Measurements from ENCODE around the gene CD164L2. TPM values are rescaled to one million over a fixed set of nuclear protein-coding genes. Genes with fewer than 3 reads are reported as not detected.

The CD164L2 gene
- polyA plus RNA-seq, 3 donors: not detected

- Histone ChIP-seq H3K36me3 (replicated peaks in 1 of 2; ENCODE audit: control insufficient read depth in 1 of 2, insufficient read depth in 2 of 2, low read length in 2 of 2) (peaks cover 0 to 8% of the 10 kb centered on the region in 2 donors), H4K20me1 (ENCODE audit: insufficient read depth, low read length) (peaks cover 30% of the 10 kb centered on the region), H3K4me3 (replicated peaks in 1 of 3; ENCODE audit: low read depth in 2 of 3, low read length in 3 of 3) (peak overlapping the region in 1 of 3 experiments; percentile 66), H3K79me2 (ENCODE audit: insufficient read depth, low read length) (peaks cover 92% of the 10 kb centered on the region), H3K27me3 (ENCODE audit: control insufficient read depth in 2 of 2, insufficient read depth in 2 of 2, low read length in 2 of 2) (no peaks in the 10 kb centered on the region), H3K27ac (ENCODE audit: low read depth in 1 of 2, low read length in 2 of 2) (peak overlapping the region; percentile 15 to 85), H3K9ac (ENCODE audit: insufficient read depth, low read length, poor library complexity, severe bottlenecking) (no peak overlapping the region), H3K4me2 (replicated peaks; ENCODE audit: extremely low read depth, low read length, poor library complexity, severe bottlenecking) (peak overlapping the region; percentile 84), H2AFZ (ENCODE audit: insufficient read depth, low read depth, low read length, poor library complexity, severe bottlenecking) (no peak overlapping the region), H3K9me3 (replicated peaks in 1 of 2; ENCODE audit: control insufficient read depth in 1 of 2, insufficient read depth in 1 of 2, low read length in 2 of 2) (no peaks in the 10 kb centered on the region), H3K4me1 (ENCODE audit: control insufficient read depth in 1 of 2, insufficient read depth in 2 of 2, low read length in 2 of 2) (peaks cover 99 to 100% of the 10 kb centered on the region in 2 donors)
- Mint-ChIP-seq H3K4me3 (no peak overlapping the region), H3K27ac (peak overlapping the region; percentile 69 to 96 (median 91)), H3K36me3 (peaks cover 18 to 20% of the 10 kb centered on the region in 2 donors), H3K27me3 (ENCODE audit: low read depth in 3 of 3) (peaks cover 0 to 1% (median 0%) of the 10 kb centered on the region in 3 donors), H3K4me1 (peaks cover 90% of the 10 kb centered on the region), H3K9me3 (no peaks in the 10 kb centered on the region)
- no peak for TF ChIP-seq CTCF (IDR thresholded peaks at IDR 0.05)
- intact Hi-C loops (cut with micrococcal nuclease): loop anchor here (5.0 to 10.0 kb wide), 2 partner anchors 61 to 63 kb away; partner anchors contain the start of gene WASF2 (in 2 of the 2)
- no peak for DNase-seq
- WGBS (ENCODE audit: insufficient coverage): no CpG with 5 or more reads among the region's 2 CpGs
These were observed 48.4 kb upstream of the CD164L2 start for GRCh38 chr1:27431601-27431940.

GRCh38 chr1:27430903-27431600, 47.9 kb upstream of the CD164L2 start:
- WGBS (ENCODE audit: insufficient coverage): no CpG with 5 or more reads among the region's 1 CpG
- TF ChIP-seq CTCF (IDR thresholded peaks at IDR 0.05): no peak
- Histone ChIP-seq H3K27me3 (ENCODE audit: control insufficient read depth in 2 of 2, insufficient read depth in 2 of 2, low read length in 2 of 2) (no peaks in the 10 kb centered on the region), H3K4me2 (replicated peaks; ENCODE audit: extremely low read depth, low read length, poor library complexity, severe bottlenecking) (peak overlapping the region; percentile 84), H3K79me2 (ENCODE audit: insufficient read depth, low read length) (peaks cover 93% of the 10 kb centered on the region), H3K4me1 (ENCODE audit: control insufficient read depth in 1 of 2, insufficient read depth in 2 of 2, low read length in 2 of 2) (peaks cover 99 to 100% of the 10 kb centered on the region in 2 donors), H3K4me3 (replicated peaks in 1 of 3; ENCODE audit: low read depth in 2 of 3, low read length in 3 of 3) (peak overlapping the region in 1 of 3 experiments; percentile 66), H3K36me3 (replicated peaks in 1 of 2; ENCODE audit: control insufficient read depth in 1 of 2, insufficient read depth in 2 of 2, low read length in 2 of 2) (peaks cover 3 to 13% of the 10 kb centered on the region in 2 donors), H3K9me3 (replicated peaks in 1 of 2; ENCODE audit: control insufficient read depth in 1 of 2, insufficient read depth in 1 of 2, low read length in 2 of 2) (no peaks in the 10 kb centered on the region), H4K20me1 (ENCODE audit: insufficient read depth, low read length) (peaks cover 27% of the 10 kb centered on the region), H3K9ac (ENCODE audit: insufficient read depth, low read length, poor library complexity, severe bottlenecking) (no peak overlapping the region), H3K27ac (ENCODE audit: low read depth in 1 of 2, low read length in 2 of 2) (peak overlapping the region; percentile 15 to 85), H2AFZ (ENCODE audit: insufficient read depth, low read depth, low read length, poor library complexity, severe bottlenecking) (no peak overlapping the region)
- Mint-ChIP-seq H3K36me3 (peaks cover 21 to 26% of the 10 kb centered on the region in 2 donors), H3K27ac (peak overlapping the region; percentile 90 to 96 (median 93)), H3K9me3 (no peaks in the 10 kb centered on the region), H3K4me1 (peaks cover 89% of the 10 kb centered on the region), H3K4me3 (peak overlapping the region in 1 of 2 donors; percentile 80), H3K27me3 (ENCODE audit: low read depth in 3 of 3) (peaks cover 0 to 1% (median 0%) of the 10 kb centered on the region in 3 donors)
- DNase-seq: peak; percentile 47 to 72 (median 66)
- intact Hi-C loops (cut with micrococcal nuclease): loop anchor here (5.0 to 10.0 kb wide), 2 partner anchors 61 to 64 kb away; partner anchors contain the start of gene WASF2 (in 2 of the 2)

Measured in CD14-positive monocyte (primary cell).